Kidney (tissue), 14 donors: ENCODE results near the gene SPEM3. TPM values are rescaled to one million over a fixed set of nuclear protein-coding genes. Genes with fewer than 3 reads are reported as not detected.
"Not testable (repeated sequence)": the region's sequence is repeated elsewhere in the genome, so short reads cannot be mapped to it uniquely, and the experiment has no call there.

ENCODE experiments used
- DNase-seq, 5 donors: peaks; one replicate each; pipeline ENCODE4 v3.0.0-alpha.2; 2013 to 2020
- FAIRE-seq: peaks from 2 replicates; lab custom pipeline; 2012; peaks lifted over from hg19 to GRCh38; lab: Jason Lieb, UNC
- H3K27ac ChIP-seq, 2 donors: one replicate each; pipeline ENCODE4 v1.7.0; 2013; ENCODE audit warnings: low read depth in 2 of 2, low read length in 2 of 2, inconsistent platforms in 1 of 2
- H3K27me3 ChIP-seq: one replicate; pipeline ENCODE4 v1.7.1; 2013; ENCODE audit warnings: low read length, inconsistent platforms; ENCODE audit not compliant: control insufficient read depth, insufficient read depth
- H3K36me3 ChIP-seq, 3 donors: one replicate each; pipeline versions ENCODE4 v1.7.0 to v1.7.1; 2013; ENCODE audit warnings: low read length in 3 of 3, control low read depth in 1 of 3, inconsistent platforms in 1 of 3; ENCODE audit not compliant: insufficient read depth in 3 of 3, control insufficient read depth in 2 of 3
- H3K4me1 ChIP-seq, 3 donors: one replicate each; pipeline versions ENCODE4 v1.7.0 to v1.7.1; 2013; ENCODE audit warnings: low read length in 3 of 3, inconsistent platforms in 1 of 3, low read depth in 1 of 3; ENCODE audit not compliant: control insufficient read depth in 2 of 3, insufficient read depth in 2 of 3
- H3K4me3 ChIP-seq, 3 donors: one replicate each; pipeline versions ENCODE4 v1.7.0 to v1.8.1; 2013; ENCODE audit warnings: low read length in 3 of 3, control low read depth in 1 of 3, inconsistent platforms in 1 of 3
- H3K9ac ChIP-seq, 3 donors: one replicate each; pipeline versions ENCODE4 v1.7.0 to v1.7.1; 2013; ENCODE audit warnings: low read length in 3 of 3, control low read depth in 1 of 3, inconsistent platforms in 1 of 3
- H3K9me3 ChIP-seq, 3 donors: one replicate each; pipeline versions ENCODE4 v1.7.0 to v1.7.1; 2013; ENCODE audit warnings: low read length in 3 of 3, control low read depth in 1 of 3, inconsistent platforms in 1 of 3; ENCODE audit not compliant: control insufficient read depth in 2 of 3, insufficient read depth in 1 of 3
- CTCF ChIP-seq: IDR thresholded peaks from 3 replicates; pipeline ENCODE4 v1.5.1; 2012; ENCODE audit warnings: mild to moderate bottlenecking, moderate library complexity, borderline replicate concordance; ENCODE audit not compliant: insufficient read depth; ENCODE audit errors: extremely low read depth
- intact Hi-C: fragments of 100-400 bp; cut with DNase I; formaldehyde crosslinking; loops from one replicate; pipeline ENCODE4 v1.11.1; 2022
- polyA plus RNA-seq: library from polyadenylated mRNA; stranded (reverse); fragments of 350-450 nt; fragmentation: Illumina TruSeq; extraction: RNeasy Lipid Tissue Mini Kit (QIAGEN cat#74804); gene quantifications from one replicate; pipeline ENCODE4 v1.2.3, GENCODE V29; 2014; ENCODE audit warnings: low read depth, low replicate concordance; ENCODE audit not compliant: insufficient read depth
- total RNA-seq: library from RNA; stranded (reverse); fragmentation: NEBNext Ultra II Directional; extraction: Animal tissue kit (Norgen Biotek cat#: 25700); gene quantifications from one replicate; pipeline ENCODE4 v1.2.1, GENCODE V29; 2021
- donor health status: control.
- donor health status: control.
- donor health status: control.
- donor health status: control.
- donor health status: control.
- donor health status: DM: yes; HTN: yes; CAD: no.
- donor health status: Normal renal cell carcinoma (clear cell type).

Gene SPEM3
- total and polyA plus RNA-seq, 2 donors from 2014 or later: not detected

GRCh38 chr17:7479213-7480088 lies 50.8 kb downstream of the SPEM3 start, which contains the start of gene ZBTB4:
Gene ZBTB4 (minus strand): TSS chr17:7479631. CDS start chr17:7466801, 12,830 bp downstream.
- H3K9ac ChIP-seq: peak within 1 kb of the TSS; percentile 67 to 97 (median 93)
- peak within 1 kb of the TSS; percentile 71 to 91 (median 79) for H3K4me3 ChIP-seq
- FAIRE-seq (no peak), DNase-seq (peak; percentile 68 to 89 (median 76))
- H3K36me3 ChIP-seq: no peaks in the 10 kb centered on the region
- intact Hi-C loops: no loop called here
- peak within 1 kb of the TSS; percentile 98 to 99 for H3K27ac ChIP-seq
- no peaks in the 10 kb centered on the region for H3K9me3 ChIP-seq
- H3K4me1 ChIP-seq: peaks cover 2 to 44% (median 15%) of the 10 kb centered on the region in 3 donors
- no peak for TF ChIP-seq CTCF
- H3K27me3 ChIP-seq: no peaks in the 10 kb centered on the region

- DNase-seq: peak in 1 of 5 donors; percentile 29
- Histone ChIP-seq H3K4me3 (peak overlapping the region; percentile 71 to 85 (median 79)), H3K9me3 (no peaks in the 10 kb centered on the region), H3K36me3 (no peaks in the 10 kb centered on the region), H3K4me1 (peaks cover 2 to 44% (median 15%) of the 10 kb centered on the region in 3 donors), H3K9ac (peak overlapping the region; percentile 67 to 97 (median 93)), H3K27ac (peak overlapping the region; percentile 98), H3K27me3 (no peaks in the 10 kb centered on the region)
- TF ChIP-seq CTCF: no peak
- intact Hi-C loops: no loop called here
- FAIRE-seq: no peak
Measured at GRCh38 chr17:7480089-7480384, 51.4 kb downstream of the SPEM3 start.

GRCh38 chr17:7481275-7481674 lies 52.6 kb downstream of the SPEM3 start, which contains the start of gene SLC35G6:
Gene SLC35G6 (plus strand): TSS chr17:7481446. CDS start chr17:7481517, 71 bp downstream.
- H3K27ac ChIP-seq: peak within 1 kb of the TSS; percentile 98
- H3K9me3 ChIP-seq, intact Hi-C loops, FAIRE-seq, H3K36me3 ChIP-seq, H3K27me3 ChIP-seq: not testable (repeated sequence)
- DNase-seq: peak in 1 of 5 donors; percentile 27
- H3K4me1 ChIP-seq: peaks cover 2 to 37% (median 11%) of the 10 kb centered on the region in 3 donors
- peak within 1 kb of the TSS in 1 of 3 donors; percentile 93 for H3K9ac ChIP-seq
- H3K4me3 ChIP-seq: peak within 1 kb of the TSS in 1 of 3 donors; percentile 85

- intact Hi-C loops, H3K9ac ChIP-seq, H3K36me3 ChIP-seq, H3K27me3 ChIP-seq, H3K4me3 ChIP-seq, FAIRE-seq, H3K9me3 ChIP-seq: not testable (repeated sequence)
- Histone ChIP-seq H3K4me1 (peaks cover 2 to 30% (median 7%) of the 10 kb centered on the region in 3 donors), H3K27ac (peak overlapping the region; percentile 100)
- DNase-seq: peak in 1 of 5 donors; percentile 76
Measured at GRCh38 chr17:7481842-7482741, 53.4 kb downstream of the SPEM3 start.

Other genes with a start within 250 kb of the SPEM3 start
Only the 30 nearest of the 39 such genes appear.
- 113 TPM for gene CTDNEP1, start 177.1 kb upstream of the SPEM3 start, total RNA-seq
- gene CTDNEP1, start 177.1 kb upstream of the SPEM3 start, polyA plus RNA-seq: 124 TPM
- gene ELP5, start 176.6 kb upstream of the SPEM3 start, total RNA-seq: 41.9 TPM
- 110 TPM for gene ELP5, start 176.6 kb upstream of the SPEM3 start, polyA plus RNA-seq
- 233 TPM for gene CLDN7, start 166.4 kb upstream of the SPEM3 start, total RNA-seq
- 119 TPM for gene CLDN7, start 166.4 kb upstream of the SPEM3 start, polyA plus RNA-seq
- 4.2 TPM for gene SLC2A4, start 147.1 kb upstream of the SPEM3 start, total RNA-seq
- 2.8 TPM for gene SLC2A4, start 147.1 kb upstream of the SPEM3 start, polyA plus RNA-seq
- gene YBX2, start 134.2 kb upstream of the SPEM3 start, total RNA-seq: 1.3 TPM
- 3.3 TPM for gene YBX2, start 134.2 kb upstream of the SPEM3 start, polyA plus RNA-seq
- 306 TPM for gene EIF5A, start 121.2 kb upstream of the SPEM3 start, total RNA-seq
- 434 TPM for gene EIF5A, start 121.2 kb upstream of the SPEM3 start, polyA plus RNA-seq
- gene GPS2, start 113.5 kb upstream of the SPEM3 start, total RNA-seq: 67.0 TPM
- gene GPS2, start 113.5 kb upstream of the SPEM3 start, polyA plus RNA-seq: 101 TPM
- 44.7 TPM for gene NEURL4, start 99.5 kb upstream of the SPEM3 start, total RNA-seq
- gene NEURL4, start 99.5 kb upstream of the SPEM3 start, polyA plus RNA-seq: 21.2 TPM
- 26.0 TPM for gene ACAP1, start 92.3 kb upstream of the SPEM3 start, total RNA-seq
- gene ACAP1, start 92.3 kb upstream of the SPEM3 start, polyA plus RNA-seq: 9.9 TPM
- 14.4 TPM for gene KCTD11, start 76.7 kb upstream of the SPEM3 start, total RNA-seq
- gene KCTD11, start 76.7 kb upstream of the SPEM3 start, polyA plus RNA-seq: 7.2 TPM
- not detected for gene TMEM95, start 73.7 kb upstream of the SPEM3 start, total RNA-seq
- gene TMEM95, start 73.7 kb upstream of the SPEM3 start, polyA plus RNA-seq: not detected
- 9.3 TPM for gene TNK1, start 47.8 kb upstream of the SPEM3 start, total RNA-seq
- gene TNK1, start 47.8 kb upstream of the SPEM3 start, polyA plus RNA-seq: 7.6 TPM
- 35.0 TPM for gene PLSCR3, start 34.3 kb upstream of the SPEM3 start, total RNA-seq
- 26.4 TPM for gene PLSCR3, start 34.3 kb upstream of the SPEM3 start, polyA plus RNA-seq
- gene TMEM256, start 24.8 kb upstream of the SPEM3 start, total RNA-seq: 55.8 TPM
- 389 TPM for gene TMEM256, start 24.8 kb upstream of the SPEM3 start, polyA plus RNA-seq
- gene NLGN2, start 21.0 kb upstream of the SPEM3 start, total RNA-seq: 23.4 TPM
- 7.3 TPM for gene NLGN2, start 21.0 kb upstream of the SPEM3 start, polyA plus RNA-seq
- not detected for gene SPEM1, start 8.5 kb upstream of the SPEM3 start, total RNA-seq
- not detected for gene SPEM1, start 8.5 kb upstream of the SPEM3 start, polyA plus RNA-seq
- not detected for gene SPEM2, start 3.2 kb upstream of the SPEM3 start, total RNA-seq
- not detected for gene SPEM2, start 3.2 kb upstream of the SPEM3 start, polyA plus RNA-seq
- 10.0 TPM for gene TMEM102, start 6.6 kb downstream of the SPEM3 start, total RNA-seq
- gene TMEM102, start 6.6 kb downstream of the SPEM3 start, polyA plus RNA-seq: 10.0 TPM
- 1.4 TPM for gene FGF11, start 10.7 kb downstream of the SPEM3 start, total RNA-seq
- gene FGF11, start 10.7 kb downstream of the SPEM3 start, polyA plus RNA-seq: 7.7 TPM
- 11.9 TPM for gene CHRNB1, start 16.2 kb downstream of the SPEM3 start, total RNA-seq
- gene CHRNB1, start 16.2 kb downstream of the SPEM3 start, polyA plus RNA-seq: 19.3 TPM
- gene ZBTB4, start 50.8 kb downstream of the SPEM3 start, total RNA-seq: 64.8 TPM
- 23.2 TPM for gene ZBTB4, start 50.8 kb downstream of the SPEM3 start, polyA plus RNA-seq
- gene SLC35G6, start 52.6 kb downstream of the SPEM3 start, total RNA-seq: not detected
- gene SLC35G6, start 52.6 kb downstream of the SPEM3 start, polyA plus RNA-seq: not detected
- 133 TPM for gene POLR2A, start 55.5 kb downstream of the SPEM3 start, total RNA-seq
- gene POLR2A, start 55.5 kb downstream of the SPEM3 start, polyA plus RNA-seq: 18.6 TPM
- gene TNFSF12, start 120.2 kb downstream of the SPEM3 start, total RNA-seq: 48.0 TPM
- gene TNFSF12, start 120.2 kb downstream of the SPEM3 start, polyA plus RNA-seq: 61.8 TPM
- 99.2 TPM for gene TNFSF13, start 129.9 kb downstream of the SPEM3 start, total RNA-seq
- gene TNFSF13, start 129.9 kb downstream of the SPEM3 start, polyA plus RNA-seq: 68.6 TPM
- 43.5 TPM for gene SENP3, start 133.1 kb downstream of the SPEM3 start, total RNA-seq
- 50.3 TPM for gene SENP3, start 133.1 kb downstream of the SPEM3 start, polyA plus RNA-seq
- 92.6 TPM for gene CD68, start 150.8 kb downstream of the SPEM3 start, total RNA-seq
- gene CD68, start 150.8 kb downstream of the SPEM3 start, polyA plus RNA-seq: 38.3 TPM
- gene MPDU1, start 155.0 kb downstream of the SPEM3 start, total RNA-seq: 54.2 TPM
- 145 TPM for gene MPDU1, start 155.0 kb downstream of the SPEM3 start, polyA plus RNA-seq
- 0.88 TPM for gene SOX15, start 161.2 kb downstream of the SPEM3 start, total RNA-seq
- gene SOX15, start 161.2 kb downstream of the SPEM3 start, polyA plus RNA-seq: 0.80 TPM
- gene FXR2, start 186.0 kb downstream of the SPEM3 start, total RNA-seq: 29.3 TPM
- gene FXR2, start 186.0 kb downstream of the SPEM3 start, polyA plus RNA-seq: 59.2 TPM